Heart left ventricle (tissue), 13 donors: ENCODE results near the gene GNB1L.

Experiments
- CTCF ChIP-seq, 12 donors: fragments of 200-600 bp; sonication (generic) in 4 of 12; IDR thresholded peaks; one replicate each; pipeline versions ENCODE4 v1.5.0 to v1.8.0; 2018 to 2022; ENCODE audit warnings: antibody characterized with exemption in 12 of 12, mild to moderate bottlenecking in 5 of 12
- POLR2A ChIP-seq, 2 donors: fragments of 450-650 bp; IDR thresholded peaks; one replicate each; pipeline ENCODE4 v1.6.1; 2017; ENCODE audit warnings: antibody characterized with exemption in 2 of 2, mild to moderate bottlenecking in 2 of 2, moderate library complexity in 2 of 2
- donor health status: ischemic (EF 13 %, LVEDD 7.1; RV severe dilation, severe dysfunction).
- donor health status: DM: no; HTN: yes; CAD: no.
- donor health status: DM: no; HTN: no; CAD: no.
- donor health status: ischemic (EF 25% LVEDD 6.9; RV normal size, moderate dysfunction).
- donor health status: ischemic (EF 25% LVEDD 5.7; RV mildly dilated, moderate dysfunction).
- donor health status: ischemic (EF 35%, LVEDD 5.7; RV mildly dilated, moderate dysfunction).
- donor health status: nonischemic (EF 11% LVEDD 7.7; RV severe dilation, severe dysfunction).
- donor health status: DM: yes; HTN: yes; CAD: no.
- donor health status: PGD.
- donor health status: ischemic (EF 29% LVEDD 5.4; RV normal size, mild dysfunction).
- donor health status: nonischemic (EF 23%, LVEDD 6.1; RV moderate dilation, normal function).

- TF ChIP-seq POLR2A (IDR thresholded peaks at IDR 0.05) (no peak), CTCF (IDR thresholded peaks at IDR 0.05) (no peak)
These were observed 95.7 kb downstream of the GNB1L start for GRCh38 chr22:19758896-19759426.
